ENCODE data around the gene RPL35. TPM values are rescaled to one million over a fixed set of nuclear protein-coding genes. Genes with fewer than 3 reads are reported as not detected.

RPL35 gene
- total RNA-seq, result 1,000 to 10,000 TPM; 1,231 to 2,313 (median 2,047) TPM

DNA sequence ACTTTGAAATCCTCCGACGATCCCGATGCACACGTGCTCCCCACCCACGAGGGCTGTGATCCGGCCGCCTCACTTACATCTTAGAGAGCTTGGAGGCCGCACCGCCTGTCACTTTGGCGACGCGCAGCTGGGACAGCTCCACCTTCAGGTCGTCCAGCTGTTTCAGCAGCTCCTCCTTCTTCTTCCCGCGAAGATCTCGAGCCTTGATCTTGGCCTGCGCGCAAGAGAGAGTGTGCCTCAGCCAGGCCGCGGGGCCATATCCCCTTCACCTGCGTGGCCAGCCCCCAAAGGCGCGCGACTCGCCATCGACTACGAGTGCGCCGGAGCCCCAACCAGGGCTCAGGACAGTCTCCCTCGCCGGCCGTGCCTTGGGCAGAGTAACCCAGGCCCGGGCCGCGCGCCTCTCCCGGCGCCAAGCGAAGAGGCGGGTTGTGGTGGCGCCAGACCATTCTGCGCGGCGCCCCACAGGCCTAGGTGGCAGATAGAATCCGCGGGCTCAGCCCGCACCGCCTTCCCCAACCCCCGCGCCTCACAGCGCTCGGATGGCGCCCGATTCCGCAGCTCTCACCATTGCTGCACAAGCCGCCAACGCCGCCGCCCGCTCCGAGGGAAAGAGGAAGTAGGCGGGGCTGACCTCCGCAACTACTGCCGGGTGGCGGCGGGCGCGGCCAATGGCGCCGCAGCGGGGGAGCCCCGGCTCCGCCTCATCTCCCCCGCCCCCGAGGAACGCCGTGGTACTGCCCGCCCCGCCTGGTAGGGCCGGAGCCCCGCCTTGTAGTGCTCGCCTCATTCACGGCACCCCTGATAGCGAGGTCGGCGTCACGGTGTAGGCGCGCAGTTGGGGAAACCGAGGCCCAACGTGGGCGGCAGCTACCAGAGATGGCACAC lies at the start of gene RPL35, which contains the start of gene ARPC5L:
Gene RPL35 (minus strand): TSS at position 616 of the 888 bp plus-strand sequence. CDS start 45 bp downstream, at position 571.
Gene ARPC5L (plus strand): TSS at position 789 of the 888 bp plus-strand sequence. CDS start 7,161 bp downstream, outside the sequence.
- peaks cover 29 to 33% of the 10 kb centered on the region in 2 donors for H3K36me3 ChIP-seq
- DNase-seq, result peak; percentile 95 to 96
- no peaks in the 10 kb centered on the region for H3K9me3 ChIP-seq
- H3K4me1 ChIP-seq, result peaks cover 16 to 29% of the 10 kb centered on the region in 2 donors
- TF ChIP-seq, protein P1, sequence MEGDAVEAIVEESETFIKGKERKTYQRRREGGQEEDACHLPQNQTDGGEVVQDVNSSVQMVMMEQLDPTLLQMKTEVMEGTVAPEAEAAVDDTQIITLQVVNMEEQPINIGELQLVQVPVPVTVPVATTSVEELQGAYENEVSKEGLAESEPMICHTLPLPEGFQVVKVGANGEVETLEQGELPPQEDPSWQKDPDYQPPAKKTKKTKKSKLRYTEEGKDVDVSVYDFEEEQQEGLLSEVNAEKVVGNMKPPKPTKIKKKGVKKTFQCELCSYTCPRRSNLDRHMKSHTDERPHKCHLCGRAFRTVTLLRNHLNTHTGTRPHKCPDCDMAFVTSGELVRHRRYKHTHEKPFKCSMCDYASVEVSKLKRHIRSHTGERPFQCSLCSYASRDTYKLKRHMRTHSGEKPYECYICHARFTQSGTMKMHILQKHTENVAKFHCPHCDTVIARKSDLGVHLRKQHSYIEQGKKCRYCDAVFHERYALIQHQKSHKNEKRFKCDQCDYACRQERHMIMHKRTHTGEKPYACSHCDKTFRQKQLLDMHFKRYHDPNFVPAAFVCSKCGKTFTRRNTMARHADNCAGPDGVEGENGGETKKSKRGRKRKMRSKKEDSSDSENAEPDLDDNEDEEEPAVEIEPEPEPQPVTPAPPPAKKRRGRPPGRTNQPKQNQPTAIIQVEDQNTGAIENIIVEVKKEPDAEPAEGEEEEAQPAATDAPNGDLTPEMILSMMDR (IDR thresholded peaks at IDR 0.05), result peak in 3 of 6 experiments; percentile 21 to 30 (median 25)
- peak; percentile 4 to 96 for TF ChIP-seq POLR2A (IDR thresholded peaks at IDR 0.05)
- H3K4me3 ChIP-seq (replicated peaks in 1 of 3), result peak within 1 kb of the TSS; percentile 96 to 99 (median 97)
- intact Hi-C loops (cut with DNase I), result no loop called here
- WGBS, 2 donors, result 1% methylated on average over 18 to 25 of the region's 92 CpGs
- H3K27ac ChIP-seq, result peak within 1 kb of the TSS; percentile 92 to 96 (median 95)
- H3K27me3 ChIP-seq, result no peaks in the 10 kb centered on the region

DNA sequence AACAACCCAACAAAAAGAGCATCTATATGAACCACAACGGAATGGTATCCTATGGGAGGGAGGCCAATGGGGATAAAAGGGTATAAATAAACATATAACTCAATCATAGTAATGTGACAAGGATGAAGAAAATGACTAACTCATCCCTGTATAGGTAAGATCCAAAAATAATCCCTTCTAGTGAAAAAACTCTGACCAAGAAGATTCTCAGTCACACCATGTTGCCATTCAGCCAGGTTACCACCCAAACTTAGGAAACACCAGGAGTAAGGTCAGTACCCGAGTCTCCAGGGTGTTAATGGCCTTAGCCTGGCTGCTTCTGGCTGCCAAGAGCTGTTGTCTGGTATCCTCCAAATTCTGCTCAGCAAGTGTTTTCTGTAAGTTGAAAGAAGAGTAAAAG lies 46.3 kb upstream of the RPL35 start:
- peaks cover 11 to 41% of the 10 kb centered on the region in 2 donors for H3K36me3 ChIP-seq
- H3K4me1 ChIP-seq, result no peaks in the 10 kb centered on the region
- intact Hi-C loops (cut with DNase I), result no loop called here
- no peak for DNase-seq
- no peak overlapping the region for H3K27ac ChIP-seq
- H3K9me3 ChIP-seq, result no peaks in the 10 kb centered on the region
- no peaks in the 10 kb centered on the region for H3K27me3 ChIP-seq
- 86 to 89% methylated on average over 2 of the region's 2 CpGs for whole genome bisulfite sequencing, 2 donors
- H3K4me3 ChIP-seq (replicated peaks in 1 of 3), result no peak overlapping the region
- TF ChIP-seq, protein P1 (IDR thresholded peaks at IDR 0.05), result no peak
- no peak for TF ChIP-seq POLR2A (IDR thresholded peaks at IDR 0.05)

GRCh38 chr9:124906966-124907365 lies 45.2 kb upstream of the RPL35 start:
- H3K27ac ChIP-seq, result no peak overlapping the region
- H3K9me3 ChIP-seq, result no peaks in the 10 kb centered on the region
- no peaks in the 10 kb centered on the region for H3K4me1 ChIP-seq
- H3K36me3 ChIP-seq, result peaks cover 8 to 38% of the 10 kb centered on the region in 2 donors
- TF ChIP-seq, protein P1 (IDR thresholded peaks at IDR 0.05), result no peak
- TF ChIP-seq POLR2A (IDR thresholded peaks at IDR 0.05), result no peak
- 88 to 89% methylated on average over 1 of the region's 1 CpG for WGBS, 2 donors
- H3K4me3 ChIP-seq (replicated peaks in 1 of 3), result no peak overlapping the region
- no peak for DNase-seq
- intact Hi-C loops (cut with DNase I), result no loop called here
- H3K27me3 ChIP-seq, result no peaks in the 10 kb centered on the region

DNA sequence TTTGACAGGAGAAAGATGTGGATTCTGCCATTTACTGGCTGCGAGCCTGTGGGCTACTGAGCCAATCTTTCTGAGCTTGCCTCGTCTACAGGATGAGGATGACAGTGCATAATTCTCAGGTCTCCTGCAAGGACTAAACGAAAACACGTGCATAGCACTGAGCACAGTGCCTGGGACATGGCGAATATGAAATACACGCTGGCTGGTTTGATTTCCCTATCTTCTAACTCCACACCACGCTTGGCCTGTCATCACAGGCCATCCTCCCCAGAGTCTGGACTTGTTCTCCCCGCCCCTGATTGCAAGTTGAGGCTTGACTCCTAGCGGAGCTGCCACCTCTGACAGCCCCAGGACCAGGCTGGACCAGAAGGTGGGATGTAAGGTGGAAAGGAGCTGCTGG lies 38.1 kb upstream of the RPL35 start:
- no peak for DNase-seq
- H3K27me3 ChIP-seq, result no peaks in the 10 kb centered on the region
- no peak for TF ChIP-seq POLR2A (IDR thresholded peaks at IDR 0.05)
- TF ChIP-seq, protein P1 (IDR thresholded peaks at IDR 0.05), result no peak
- 96 to 98% methylated on average over 9 of the region's 9 CpGs for WGBS, 2 donors
- intact Hi-C loops (cut with DNase I), result no loop called here
- no peaks in the 10 kb centered on the region for H3K9me3 ChIP-seq
- H3K27ac ChIP-seq, result no peak overlapping the region
- H3K4me1 ChIP-seq, result no peaks in the 10 kb centered on the region
- no peak overlapping the region for H3K4me3 ChIP-seq (replicated peaks in 1 of 3)
- peaks cover 25 to 28% of the 10 kb centered on the region in 2 donors for H3K36me3 ChIP-seq
